Stimulated activated CD4-positive, alpha-beta T cell treated with anti-CD3 and anti-CD28 coated beads, Interleukin-2, amount 100 ng/mL, for 48 hours (primary cell): ENCODE results near the gene NUBP1.
"Not testable (repeated sequence)": the region's sequence is repeated elsewhere in the genome, so short reads cannot be mapped to it uniquely, and the experiment has no call there.

Source experiments
- DNase-seq, 2 donors: peaks; one replicate each; pipeline ENCODE4 v3.0.0-alpha.2; 2020

Gene NUBP1

DNA sequence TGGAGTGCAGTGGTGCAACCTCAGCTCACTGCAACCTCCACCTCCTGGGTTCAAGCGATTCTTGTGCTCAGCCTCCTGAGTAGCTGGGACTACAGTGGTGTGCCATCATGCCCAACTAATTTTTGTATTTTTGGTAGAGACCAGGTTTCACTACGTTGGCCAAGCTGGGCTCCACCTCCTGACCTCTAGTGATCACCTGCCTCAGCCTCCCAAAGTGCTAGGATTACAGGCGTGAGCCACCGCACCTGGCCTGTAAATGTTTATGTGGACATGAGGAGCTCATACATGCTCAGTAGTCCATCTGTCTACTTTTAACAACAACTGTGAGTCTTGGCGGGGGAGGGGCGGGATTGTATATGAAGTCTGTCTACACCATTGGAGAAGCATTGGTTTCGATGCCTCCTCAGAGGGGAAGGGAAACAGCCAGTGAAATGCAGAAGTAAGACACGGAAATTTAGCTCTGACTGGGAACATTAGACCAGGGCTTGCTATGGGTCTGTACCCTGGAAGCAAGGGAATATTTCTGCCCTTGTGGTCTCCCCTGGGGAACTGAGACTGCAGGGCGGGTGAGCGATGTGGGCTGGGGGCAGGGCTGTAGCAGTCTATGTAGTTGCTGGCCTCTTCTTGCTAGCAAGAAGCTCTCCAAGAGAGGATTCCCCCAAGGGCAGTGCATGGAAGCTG is 9.3 kb downstream of the NUBP1 start:
- no peak for DNase-seq

DNA sequence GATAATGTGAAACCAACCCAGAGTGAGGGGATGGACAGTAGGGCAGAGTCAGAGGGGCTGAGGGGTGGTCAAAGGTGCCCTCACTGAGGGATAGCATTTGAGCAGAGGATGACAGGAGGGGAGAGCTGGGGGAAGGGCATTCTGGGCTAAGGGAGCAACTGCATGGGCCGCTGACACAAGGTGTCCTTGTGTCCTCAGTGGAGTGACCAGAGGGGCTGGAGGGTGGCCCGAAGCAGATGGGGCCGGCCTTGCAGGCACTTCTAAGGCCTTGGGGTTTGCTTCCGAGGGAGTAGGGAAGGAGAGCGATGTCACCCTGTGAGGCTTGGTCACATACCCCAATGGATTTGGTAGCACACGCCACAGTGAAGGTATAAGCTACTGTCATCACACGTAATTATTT is 10.0 kb downstream of the NUBP1 start:
- no peak for DNase-seq

DNA sequence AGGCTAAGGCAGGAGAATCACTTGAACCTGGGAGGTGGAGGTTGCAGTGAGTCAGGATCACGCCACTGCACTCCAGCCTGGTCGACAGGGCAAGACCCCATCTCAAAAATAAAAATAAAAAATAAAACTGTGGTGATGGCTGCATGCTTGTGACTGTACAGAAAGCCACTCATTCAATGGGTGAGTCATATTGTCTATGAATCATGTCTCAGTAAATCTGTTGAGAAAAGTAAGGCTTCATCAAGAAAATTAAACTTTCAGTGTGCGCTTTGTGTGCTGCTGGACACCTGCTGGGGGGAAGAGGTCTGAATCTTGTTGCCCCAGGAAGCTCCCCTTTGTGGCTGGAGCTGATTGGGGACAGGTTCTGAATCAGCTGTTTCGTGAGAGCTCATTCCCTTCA is 11.3 kb downstream of the NUBP1 start:
- no peak for DNase-seq

DNA sequence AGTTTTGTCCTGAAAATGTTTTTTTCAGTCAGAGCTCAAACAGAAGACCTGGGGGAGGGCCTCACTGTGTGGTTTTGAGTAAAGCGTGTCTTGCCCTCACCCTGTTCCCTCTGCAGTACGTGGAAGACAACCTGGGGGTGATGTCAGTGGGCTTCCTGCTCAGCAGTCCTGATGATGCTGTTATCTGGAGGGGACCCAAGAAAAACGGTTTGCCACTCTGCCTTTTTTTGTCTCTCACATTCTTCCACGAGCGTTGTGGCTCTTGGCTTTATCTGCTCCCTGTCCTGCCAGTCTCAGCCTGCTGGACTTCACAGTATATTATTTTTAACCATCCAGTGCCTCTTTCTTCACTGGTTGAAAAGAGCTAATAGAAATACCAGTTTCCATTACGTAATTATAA is 12.9 kb downstream of the NUBP1 start:
- no peak for DNase-seq

DNA sequence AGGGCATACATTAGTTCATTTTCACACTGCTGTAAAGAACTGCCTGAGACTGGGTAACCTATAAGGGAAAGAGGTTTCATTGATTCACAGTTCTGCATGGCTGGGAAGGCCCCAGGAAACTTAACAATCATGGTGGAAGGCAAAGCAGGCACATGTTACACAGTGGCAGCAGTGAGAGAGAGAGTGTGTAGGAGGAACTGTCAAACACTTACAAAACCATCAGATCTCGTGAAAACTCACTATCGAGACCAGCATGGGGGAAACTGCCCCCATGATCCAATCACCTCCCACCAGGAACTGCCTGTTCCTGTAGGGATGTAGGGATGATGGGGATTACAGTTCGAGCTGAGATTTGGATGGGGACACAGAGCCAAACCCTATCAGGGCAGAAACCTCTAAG is 17.2 kb downstream of the NUBP1 start:
- DNase-seq: no peak

DNA sequence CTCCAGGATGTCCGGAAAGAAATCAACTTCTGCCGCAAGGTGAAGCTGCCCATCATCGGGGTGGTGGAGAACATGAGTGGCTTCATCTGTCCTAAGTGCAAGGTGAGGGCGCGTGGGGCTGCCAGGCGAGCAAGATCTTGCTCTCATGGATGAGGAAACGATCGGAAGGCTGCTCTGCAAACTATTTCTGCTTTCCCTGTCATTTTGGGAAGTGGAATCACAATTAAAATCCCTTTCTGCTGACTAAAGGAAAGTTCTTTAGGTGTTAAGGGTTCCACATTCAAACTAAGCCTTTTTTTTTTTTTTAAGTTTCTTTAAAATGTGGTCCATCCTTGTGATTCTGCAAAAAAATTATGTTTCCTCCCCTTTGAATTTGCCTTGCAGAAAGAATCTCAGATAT is 17.7 kb downstream of the NUBP1 start:
- DNase-seq: no peak

DNA sequence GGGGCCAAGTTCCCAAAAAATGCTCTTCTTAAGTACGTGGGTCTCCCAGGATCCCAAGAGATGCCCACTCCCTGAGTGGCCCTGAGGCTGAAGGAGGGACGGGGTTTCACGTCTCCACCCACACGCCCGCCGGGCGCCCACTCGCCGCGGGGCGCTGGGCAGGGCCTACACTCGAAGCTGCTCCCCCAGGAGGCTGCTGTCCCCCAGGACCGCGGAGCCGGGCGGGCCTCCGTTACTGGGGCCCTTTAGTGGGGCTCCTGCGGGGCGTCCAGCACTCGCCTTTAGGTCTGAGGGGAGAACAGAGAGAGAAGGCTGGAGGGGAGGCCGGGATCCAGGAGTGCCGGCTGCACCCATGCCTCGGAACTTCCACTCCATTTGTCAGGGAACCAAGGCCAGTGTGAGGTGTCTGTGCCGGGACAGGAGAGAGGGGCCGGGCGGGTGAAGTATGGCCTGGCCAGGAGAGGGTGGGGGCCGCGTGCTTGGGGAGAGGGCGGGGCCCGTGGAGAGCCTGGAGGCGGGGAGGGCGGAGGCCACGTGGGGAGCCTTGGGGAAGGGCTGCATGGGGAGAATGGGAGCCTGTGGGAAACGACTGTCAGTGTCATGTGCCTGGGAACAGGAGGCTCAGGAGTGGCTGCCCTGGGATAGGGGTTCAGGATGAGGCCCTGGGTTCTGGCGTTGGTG is 18.8 kb downstream of the NUBP1 start:
- no peak for DNase-seq

DNA sequence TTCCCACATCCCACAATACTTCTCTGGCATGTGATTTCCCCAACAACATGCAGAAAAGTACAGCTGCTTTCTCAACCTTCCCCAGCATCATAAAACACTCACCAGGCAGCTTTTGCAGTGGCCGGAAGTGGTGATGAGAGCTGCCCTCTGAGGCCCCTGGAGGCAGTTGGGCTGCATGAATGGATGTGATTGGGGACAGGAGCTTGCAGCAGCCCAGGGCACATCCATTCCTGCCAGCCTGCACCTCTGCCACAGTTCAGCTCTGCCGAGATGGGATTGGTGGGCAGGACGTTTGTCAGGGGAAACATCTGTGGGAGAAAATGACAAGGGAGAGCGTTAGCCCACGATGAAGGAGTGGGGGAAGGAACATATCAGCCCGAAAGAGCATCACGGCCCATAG is 19.8 kb downstream of the NUBP1 start:
- no peak for DNase-seq

DNA sequence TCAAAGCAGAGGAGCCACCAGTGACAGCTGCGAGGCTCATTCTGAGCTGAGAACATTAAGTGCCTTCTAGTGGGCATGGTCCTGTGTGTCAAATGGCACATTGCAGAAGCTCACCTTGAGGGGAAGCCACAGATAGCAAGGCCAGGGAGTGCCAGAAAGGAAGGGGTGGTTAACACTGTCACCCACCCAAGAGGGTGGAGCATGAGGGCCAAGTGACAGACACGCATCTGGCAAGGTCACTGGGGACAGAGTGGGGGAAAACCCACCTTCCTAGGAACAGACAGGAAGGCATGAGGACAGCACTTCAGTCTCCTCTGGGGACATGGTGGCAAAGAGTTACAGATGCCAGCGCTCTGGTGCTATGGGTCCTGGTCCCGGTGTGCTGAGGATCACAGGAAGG is 22.1 kb downstream of the NUBP1 start:
- DNase-seq: no peak

DNA sequence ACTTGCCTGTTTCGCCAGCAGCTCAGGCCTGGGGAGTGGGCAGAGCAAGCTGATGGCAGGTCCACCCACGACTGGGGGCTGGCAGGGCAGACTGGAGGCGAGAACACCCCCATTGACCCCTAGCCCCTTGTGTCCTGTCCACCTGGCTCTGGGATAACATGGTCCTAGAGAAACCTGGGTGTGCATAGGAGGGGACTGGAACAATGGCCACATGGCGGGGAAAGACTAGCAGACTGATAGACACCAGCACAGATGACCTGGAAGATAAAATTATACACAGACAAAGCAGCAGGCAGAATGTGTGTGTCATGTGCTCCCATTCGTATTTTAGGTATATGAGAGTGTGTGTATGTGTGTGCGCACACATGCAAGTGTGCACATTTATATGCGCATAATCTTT is 23.5 kb downstream of the NUBP1 start:
- no peak for DNase-seq

DNA sequence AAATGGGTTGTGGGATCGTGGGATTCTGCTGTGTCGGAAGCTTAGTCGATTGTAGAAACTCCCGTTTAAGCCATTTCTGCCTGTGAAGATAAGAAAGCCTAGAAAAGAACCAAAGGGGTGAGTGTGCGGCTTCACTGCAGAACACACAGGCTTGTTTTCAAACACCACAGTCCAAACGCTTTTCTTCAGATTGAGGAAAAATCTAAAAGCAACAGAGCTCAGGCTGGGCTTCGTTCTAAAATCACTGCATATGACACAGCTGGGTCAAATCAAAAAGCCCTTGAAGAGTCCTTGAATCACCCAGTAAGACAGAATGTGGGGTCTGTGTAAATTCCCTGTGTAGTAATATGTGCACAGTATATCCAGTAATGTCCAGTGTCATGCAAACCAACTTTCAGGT is 25.7 kb downstream of the NUBP1 start:
- no peak for DNase-seq

DNA sequence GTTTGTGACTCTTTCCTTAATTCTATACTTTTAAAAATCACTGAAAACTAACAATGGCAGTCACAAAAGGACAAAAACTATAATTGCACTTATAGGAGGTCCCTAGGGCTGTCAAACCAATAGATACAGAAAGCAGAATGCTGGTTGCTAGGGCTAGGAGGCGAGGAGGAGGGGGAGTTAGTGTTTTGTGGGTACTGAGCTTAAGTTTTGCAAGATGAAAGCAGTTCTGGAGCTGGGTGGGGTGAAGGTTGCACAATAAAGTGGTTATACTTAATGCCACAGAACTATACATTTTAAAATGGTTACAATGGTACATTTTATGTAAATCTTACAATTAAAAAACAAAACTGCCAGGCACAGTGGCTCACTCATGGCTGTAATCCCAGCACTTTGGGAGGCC is 27.3 kb downstream of the NUBP1 start:
- DNase-seq: no peak

DNA sequence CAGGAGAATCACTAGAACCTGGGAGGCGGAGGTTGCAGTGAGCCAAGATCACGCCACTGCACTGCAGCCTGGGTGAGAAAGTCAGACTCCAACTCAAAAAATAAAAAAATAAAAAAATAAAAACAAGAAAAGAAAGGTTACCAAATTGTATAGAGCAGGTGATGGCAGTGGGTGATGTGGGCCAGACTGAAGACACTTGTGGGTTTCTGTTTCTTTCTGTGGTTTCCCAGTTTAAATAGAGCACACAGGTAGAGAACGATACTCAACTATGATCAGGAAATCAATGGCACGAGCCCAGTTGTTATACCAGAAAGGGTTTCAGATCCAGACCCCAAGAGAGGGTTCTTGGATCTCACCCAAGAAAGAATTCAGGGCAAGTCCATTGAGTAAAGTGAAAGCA is 32.6 kb downstream of the NUBP1 start:
- no peak for DNase-seq

DNA sequence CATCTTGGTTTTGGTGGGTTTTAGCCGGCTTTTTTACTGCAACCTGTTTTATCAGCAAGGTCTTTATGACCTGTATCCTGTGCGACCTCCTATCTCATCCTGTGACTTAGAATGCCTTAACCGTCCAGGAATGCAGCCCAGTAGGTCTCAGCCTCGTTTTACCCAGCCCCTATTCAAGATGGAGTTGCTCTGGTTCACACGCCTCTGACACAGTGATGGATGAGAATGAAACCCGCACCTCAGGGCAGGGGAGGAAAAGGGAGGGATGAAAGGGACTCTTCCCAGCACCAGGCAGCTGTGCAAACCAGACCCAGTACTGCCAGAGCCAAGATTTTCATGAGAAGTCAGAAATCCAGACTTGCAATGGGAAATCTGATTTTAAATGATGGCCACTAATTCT is 33.3 kb downstream of the NUBP1 start:
- DNase-seq: not testable (repeated sequence)

DNA sequence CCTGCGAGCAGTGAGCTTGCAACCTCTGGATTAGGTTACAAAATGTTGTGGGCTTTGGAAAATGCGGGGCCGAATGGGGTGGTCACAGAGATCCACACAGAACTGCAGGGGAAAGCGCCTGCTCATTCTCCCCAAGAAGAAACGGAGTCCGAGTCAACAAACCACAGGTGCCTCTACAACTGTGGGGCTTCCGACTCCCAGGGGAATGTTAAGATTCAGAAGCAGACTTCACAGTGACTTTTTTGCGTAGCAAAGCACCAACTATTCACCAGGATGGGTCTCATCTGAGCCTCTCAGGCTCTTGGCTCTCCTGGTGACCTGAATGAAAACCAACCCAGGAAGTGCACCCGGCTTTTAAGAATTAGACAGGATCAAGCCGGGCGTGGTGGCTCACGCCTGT is 33.7 kb downstream of the NUBP1 start:
- DNase-seq: no peak

DNA sequence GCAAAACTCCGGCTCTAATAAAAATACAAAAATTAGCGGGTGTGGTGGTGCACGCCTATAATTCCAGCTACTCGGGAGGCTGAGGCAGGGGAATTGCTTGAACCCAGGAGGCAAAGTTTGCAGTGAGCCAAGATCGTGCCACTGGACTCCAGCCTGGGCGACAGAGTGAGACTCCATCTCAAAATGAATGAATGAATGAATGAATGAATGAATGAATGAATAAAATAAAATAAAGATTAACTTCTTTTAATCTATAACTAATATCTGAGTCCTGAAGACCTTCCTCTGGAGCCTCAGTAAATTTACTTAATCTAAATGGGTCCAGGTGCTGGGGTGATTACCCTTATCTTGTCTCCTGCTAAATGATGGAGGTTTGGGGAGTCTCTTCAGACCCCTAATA is 36.3 kb downstream of the NUBP1 start:
- not testable (repeated sequence) for DNase-seq

DNA sequence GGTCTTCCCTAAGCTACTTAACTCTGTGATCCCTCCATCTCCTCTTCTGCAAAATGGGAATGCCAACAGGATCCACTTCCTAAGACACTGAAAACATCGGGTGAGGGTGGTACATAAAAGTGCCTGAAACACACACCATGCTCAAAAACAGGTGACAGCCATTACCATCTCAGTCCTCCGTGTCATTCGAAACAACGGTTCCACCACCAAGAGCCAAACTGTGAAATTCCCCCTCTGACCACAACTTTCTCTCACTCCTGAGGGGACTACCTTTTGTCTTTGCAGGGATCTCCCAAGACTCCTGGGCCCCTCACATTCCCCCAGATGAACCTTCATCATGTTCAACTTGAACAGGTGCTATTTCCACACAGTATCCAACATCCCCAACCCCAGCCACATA is 37.0 kb downstream of the NUBP1 start:
- DNase-seq: no peak

DNA sequence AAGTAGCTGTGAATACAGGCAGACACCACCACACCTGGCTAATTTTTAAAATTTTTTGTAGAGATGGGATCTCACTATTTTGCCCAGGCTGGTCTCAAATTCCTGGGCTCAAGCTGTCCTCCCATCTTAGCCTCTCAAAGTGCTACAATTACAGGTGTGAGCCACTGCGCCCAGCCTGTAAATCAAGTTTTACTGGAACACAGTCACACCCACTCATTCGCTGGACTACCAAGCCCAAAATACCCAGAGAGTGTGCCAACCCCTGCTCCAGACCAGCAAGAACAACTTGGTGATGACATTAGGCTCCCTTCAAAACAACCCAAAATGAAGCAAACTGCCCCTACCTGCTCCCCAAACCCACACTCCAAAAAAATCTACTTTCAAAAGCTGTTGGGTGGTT is 39.0 kb downstream of the NUBP1 start:
- DNase-seq: no peak

DNA sequence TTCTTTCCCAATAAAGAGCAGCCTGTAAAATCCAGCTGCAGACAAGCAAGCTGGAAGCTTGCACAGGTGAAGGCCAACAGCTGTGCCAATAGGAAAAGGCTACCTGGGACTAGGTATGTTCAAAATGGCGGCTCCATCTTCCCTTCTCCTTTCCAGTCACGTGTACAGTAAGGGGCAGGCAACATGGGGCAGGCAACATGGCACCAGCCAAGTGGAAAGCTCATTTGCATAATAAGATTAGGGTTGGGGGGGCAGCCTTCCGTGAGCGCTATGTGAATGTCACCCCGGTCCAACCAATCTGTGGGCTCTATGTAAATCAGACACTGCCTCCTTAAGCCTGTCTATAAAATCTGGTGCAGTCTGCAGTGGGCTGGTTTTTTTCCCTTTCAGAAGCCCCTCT is 43.7 kb downstream of the NUBP1 start:
- no peak for DNase-seq

DNA sequence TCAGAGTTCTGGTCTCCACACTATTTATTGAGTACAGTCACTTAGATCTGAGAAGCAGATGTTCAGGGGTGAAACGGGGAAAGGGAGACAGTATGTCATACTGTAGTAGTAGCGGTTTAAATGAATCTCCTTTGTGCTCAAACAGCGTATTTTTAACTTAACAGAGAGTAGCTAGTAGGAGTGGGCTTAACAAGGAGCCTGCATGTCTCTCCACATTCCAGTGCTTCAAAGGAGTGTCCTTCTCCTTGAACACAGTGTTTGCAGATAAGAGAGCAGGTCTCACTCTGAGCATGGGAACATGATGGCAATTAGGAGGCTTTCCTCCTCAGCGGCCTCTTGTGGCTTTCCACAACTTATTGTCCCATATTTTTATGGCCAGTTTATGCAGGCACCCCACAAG is 45.0 kb downstream of the NUBP1 start:
- DNase-seq: not testable (repeated sequence)

DNA sequence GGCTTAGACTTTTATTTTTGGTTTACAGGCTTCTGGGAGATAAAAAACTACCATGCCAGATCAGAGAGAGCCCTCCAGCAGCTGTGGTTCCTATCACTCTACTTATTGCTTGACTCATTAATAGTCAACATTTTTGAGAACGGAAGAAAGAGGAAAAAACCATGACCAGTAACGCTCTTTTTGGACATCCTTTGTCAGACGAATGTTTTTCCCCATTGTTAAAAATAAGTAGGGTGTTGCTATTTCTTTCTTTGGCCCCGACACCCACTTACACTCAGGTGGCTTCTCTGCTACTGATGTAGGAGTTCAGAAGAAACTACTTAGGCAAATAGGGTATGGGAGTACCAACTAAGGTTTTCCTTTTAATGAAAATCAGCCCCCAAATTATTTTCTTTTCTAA is 47.4 kb downstream of the NUBP1 start:
- DNase-seq: no peak

DNA sequence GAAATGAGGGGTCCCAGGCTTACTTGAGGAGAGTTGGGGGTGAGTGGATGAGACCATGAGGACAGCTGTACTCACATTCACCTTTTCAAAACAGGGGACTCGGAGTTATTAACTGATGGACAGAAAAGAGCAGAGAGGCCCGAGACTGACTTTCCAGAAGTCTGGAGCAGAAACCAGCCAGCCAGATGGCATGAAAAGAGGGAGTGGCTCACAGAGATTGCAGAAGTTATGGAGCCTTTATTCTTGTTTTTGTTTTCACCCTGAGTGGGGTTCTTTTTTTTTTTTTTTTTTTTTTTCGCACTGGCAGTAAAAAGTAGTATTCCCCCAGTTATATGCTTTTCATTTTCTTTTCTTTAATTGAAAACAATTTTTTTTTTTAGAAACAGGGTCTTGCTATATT is 56.1 kb downstream of the NUBP1 start:
- DNase-seq: no peak

DNA sequence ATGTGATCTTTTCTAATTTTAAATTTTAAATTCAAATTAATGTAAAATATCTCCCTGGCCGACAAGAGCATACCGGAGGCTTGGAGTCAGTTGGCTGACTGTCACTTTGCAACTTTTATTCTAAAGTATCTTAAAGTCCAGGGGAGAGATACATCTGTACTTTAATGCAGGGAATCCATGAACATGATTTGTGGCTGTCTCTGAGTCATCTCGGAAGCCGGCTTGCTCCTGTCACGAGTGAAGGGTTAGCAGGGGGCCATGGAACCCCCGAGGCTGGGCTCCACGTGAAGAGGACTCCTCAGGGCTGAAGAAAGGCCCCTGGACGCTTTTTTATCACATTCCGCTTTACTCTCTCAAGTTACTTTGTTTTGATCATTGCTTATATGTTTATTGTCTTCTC is 61.7 kb downstream of the NUBP1 start:
- DNase-seq: no peak

DNA sequence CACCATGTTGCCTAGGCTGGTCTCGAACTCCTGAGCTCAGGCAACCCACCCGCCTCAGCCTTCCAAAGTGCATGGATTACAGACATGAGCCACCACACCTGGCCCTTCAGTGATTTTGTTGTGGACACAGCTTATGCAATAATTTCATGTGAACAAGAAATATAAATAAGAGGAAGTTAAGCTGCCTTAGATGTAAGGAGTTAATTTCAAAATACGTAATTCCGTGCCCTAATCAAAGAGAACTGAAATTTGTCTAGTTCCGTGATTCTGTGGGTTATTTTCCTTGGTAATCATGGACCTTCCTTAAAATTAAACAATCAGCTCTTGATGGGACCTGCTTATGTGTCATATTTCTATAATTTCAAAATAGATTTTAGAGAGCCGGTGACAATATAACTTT is 63.1 kb downstream of the NUBP1 start:
- no peak for DNase-seq

DNA sequence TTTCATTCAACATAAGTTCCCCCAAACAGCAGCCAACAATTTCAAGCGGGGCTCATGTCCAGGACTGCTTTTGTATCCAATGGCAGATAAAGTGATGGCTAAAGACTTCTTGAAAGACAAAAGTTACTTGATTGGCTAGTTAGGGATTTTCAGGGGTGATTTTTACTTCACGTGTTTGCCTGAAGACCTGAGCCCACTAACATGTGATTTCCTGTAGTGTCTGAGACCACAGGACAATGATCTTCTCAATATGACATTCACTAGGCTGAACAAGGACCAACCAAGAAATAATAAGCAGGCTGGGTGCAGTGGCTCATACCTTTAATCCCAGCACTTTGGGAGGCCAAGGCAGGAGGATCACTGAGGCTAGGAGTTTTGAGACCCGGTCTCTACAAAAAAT is 64.6 kb downstream of the NUBP1 start:
- no peak for DNase-seq
